HCT116 (cell line): Measurements from ENCODE around the gene WSCD1. TPM values are rescaled to one million over a fixed set of nuclear protein-coding genes. Genes with fewer than 3 reads are reported as not detected.

Source experiments
- ATAC-seq: fragments of 200-7000 bp; cut with Tn5 transposase; 2 replicates; pipeline ENCODE4 v1.9.1; 2020; ENCODE audit warnings: mild to moderate bottlenecking, moderate library complexity
- BruUV-seq: library from RNA; stranded (reverse); fragments of 400-500 nt; replicated peaks from 2 replicates; lab custom pipeline; 2021; lab: Mats Ljungman, UMichigan
- CTCF ChIA-PET: fragments of 300-600 bp; sonication (Branson Sonifier 250); formaldehyde crosslinking; loops from one replicate; lab custom pipeline; 2021; ENCODE audit warnings: antibody characterized with exemption; lab: Charles Lee
- POLR2A ChIA-PET: fragments of 300-600, 350-600 bp; sonication (Branson Sonifier 250); formaldehyde crosslinking; loops from one replicate; lab custom pipeline; 2021; ENCODE audit warnings: antibody characterized with exemption; lab: Charles Lee
- RAD21 ChIA-PET, 2 experiments: fragments of 300-600 bp; sonication (Branson Sonifier 250); formaldehyde crosslinking; loops; one replicate each; lab custom pipeline; 2023; ENCODE audit warnings: low total read pairs in 2 of 2; ENCODE audit not compliant: uncharacterized antibody in 2 of 2, unreplicated experiment in 2 of 2, low non-redundant PET in 1 of 2; lab: Charles Lee
- DNase-seq: peaks from one replicate; pipeline ENCODE4 v3.0.0-alpha.2; 2010; ENCODE audit warnings: low read depth, low spot score
- H2AFZ ChIP-seq: fragments of 200-600 bp; shearing (Covaris generic), sonication (generic); 2 replicates; pipeline ENCODE4 v1.6.1; 2017; ENCODE audit warnings: low read depth, mixed run types, mixed read lengths, antibody characterized with exemption, low read length; ENCODE audit not compliant: poor library complexity, severe bottlenecking
- H3K27ac ChIP-seq: 2 replicates; pipeline ENCODE4 v1.5.1; 2012; ENCODE audit warnings: low read depth, low read length
- H3K27me3 ChIP-seq: fragments of 200-600 bp; sonication (generic); 2 replicates; pipeline ENCODE4 v1.6.1; 2016; ENCODE audit warnings: mixed run types, low read length, mixed read lengths; ENCODE audit not compliant: insufficient read depth
- H3K36me3 ChIP-seq, 2 experiments: fragments of 200-500 bp in 1 of 2; fragments of 200-600 bp in 1 of 2; sonication (Bioruptor generic) in 1 of 2; sonication (generic) in 1 of 2; 2 replicates each; pipeline versions ENCODE4 v1.5.1 to v1.6.1; 2014 to 2016; ENCODE audit warnings: low read length in 2 of 2, inconsistent platforms in 1 of 2, mixed read lengths in 1 of 2, mixed run types in 1 of 2; ENCODE audit not compliant: insufficient read depth in 2 of 2, control insufficient read depth in 1 of 2
- H3K4me1 ChIP-seq, 2 experiments: fragments of 200-600 bp in 1 of 2; sonication (generic) in 1 of 2; 2 replicates each; pipeline versions ENCODE4 v1.5.1 to v1.6.1; 2012 to 2017; ENCODE audit warnings: low read length in 2 of 2, inconsistent platforms in 1 of 2, mild to moderate bottlenecking in 1 of 2, mixed read lengths in 1 of 2, mixed run types in 1 of 2, moderate library complexity in 1 of 2; ENCODE audit not compliant: insufficient read depth in 2 of 2, control insufficient read depth in 1 of 2
- H3K4me2 ChIP-seq: fragments of 200-600 bp; sonication (generic); 2 replicates; pipeline ENCODE4 v1.6.1; 2017; ENCODE audit warnings: mixed run types, low read length, mixed read lengths
- H3K4me3 ChIP-seq, 2 experiments: fragments of 200-600 bp in 1 of 2; sonication (generic) in 1 of 2; replicated peaks in 1 of 2; 2 replicates each; pipeline ENCODE4 v1.5.1; 2011 to 2016; ENCODE audit warnings: low read length in 2 of 2, control low read depth in 1 of 2, low read depth in 1 of 2, mild to moderate bottlenecking in 1 of 2, mixed read lengths in 1 of 2, mixed run types in 1 of 2
- H3K79me2 ChIP-seq: fragments of 200-600 bp; sonication (generic); 2 replicates; pipeline ENCODE4 v1.6.1; 2017; ENCODE audit warnings: mild to moderate bottlenecking, mixed run types, low read length, moderate library complexity, mixed read lengths; ENCODE audit not compliant: insufficient read depth
- H3K9ac ChIP-seq: fragments of 200-600 bp; sonication (generic); 2 replicates; pipeline ENCODE4 v1.6.1; 2016; ENCODE audit warnings: low read length, mixed read lengths
- H3K9me2 ChIP-seq: fragments of 200-600 bp; sonication (generic), shearing (Covaris generic); 2 replicates; pipeline ENCODE4 v1.6.1; 2017; ENCODE audit warnings: mixed run types, mild to moderate bottlenecking, moderate library complexity; ENCODE audit not compliant: insufficient read depth
- H3K9me3 ChIP-seq, 2 experiments: fragments of 200-500 bp in 1 of 2; fragments of 200-600 bp in 1 of 2; sonication (Bioruptor generic) in 1 of 2; sonication (generic) in 1 of 2; 2 replicates each; pipeline ENCODE4 v1.6.1; 2014 to 2017; ENCODE audit warnings: low read length in 2 of 2, mixed read lengths in 2 of 2, inconsistent platforms in 1 of 2, low read depth in 1 of 2, mild to moderate bottlenecking in 1 of 2, mixed run types in 1 of 2, moderate library complexity in 1 of 2; ENCODE audit not compliant: control insufficient read depth in 1 of 2, insufficient read depth in 1 of 2
- H4K20me1 ChIP-seq: fragments of 200-600 bp; sonication (generic), shearing (Covaris generic); 2 replicates; pipeline ENCODE4 v1.6.1; 2017; ENCODE audit warnings: mixed run types, mild to moderate bottlenecking, moderate library complexity; ENCODE audit not compliant: insufficient read depth
- CEBPB ChIP-seq: IDR thresholded peaks from 2 replicates; pipeline ENCODE4 v1.6.1; 2012; ENCODE audit warnings: low read depth
- EZH2 ChIP-seq: fragments of 200-600 bp; sonication (generic); IDR thresholded peaks from 2 replicates; pipeline ENCODE4 v1.6.1; 2017; ENCODE audit warnings: antibody characterized with exemption, mixed run types
- FOSL1 ChIP-seq: IDR thresholded peaks from 2 replicates; pipeline ENCODE4 v1.6.1; 2012; ENCODE audit warnings: low read depth
- JUND ChIP-seq: IDR thresholded peaks from 2 replicates; pipeline ENCODE4 v1.6.1; 2012
- POLR2A ChIP-seq: IDR thresholded peaks from 2 replicates; pipeline ENCODE4 v1.7.0; 2011; ENCODE audit warnings: borderline replicate concordance; ENCODE audit not compliant: insufficient read depth, insufficient read length; ENCODE audit errors: extremely low read depth
- RAD21 ChIP-seq: IDR thresholded peaks from 2 replicates; pipeline ENCODE4 v1.6.1; 2012; ENCODE audit warnings: low read depth, mild to moderate bottlenecking
- SIN3A ChIP-seq: IDR thresholded peaks from 2 replicates; pipeline ENCODE4 v1.6.1; 2012; ENCODE audit warnings: low read depth
- SRF ChIP-seq: IDR thresholded peaks from 2 replicates; pipeline ENCODE4 v1.6.1; 2012; ENCODE audit warnings: low read depth
- ZFX ChIP-seq: fragments of 450-650 bp; IDR thresholded peaks from 2 replicates; pipeline ENCODE4 v1.6.1; 2017
- intact Hi-C: fragments of 100-400 bp; cut with micrococcal nuclease; formaldehyde crosslinking; loops from 2 replicates; pipeline ENCODE4 v1.10.0; 2022
- total RNA-seq: library from RNA; stranded (reverse); gene quantifications from one replicate; pipeline ENCODE4 v1.2.1, GENCODE V29; 2021; ENCODE audit not compliant: unreplicated experiment
- TF ChIP-seq, protein P1 (sequence below): IDR thresholded peaks from 2 replicates; pipeline ENCODE4 v1.6.1; 2012; ENCODE audit warnings: low read depth
- TF ChIP-seq, protein P2 (sequence below), 3 experiments: fragments of 200-600 bp in 1 of 3; sonication (generic) in 1 of 3; IDR thresholded peaks in 2 of 3; conservative IDR thresholded peaks in 1 of 3; 2 replicates each; pipeline ENCODE4 v1.5.1; 2012 to 2017; ENCODE audit warnings: low read depth in 2 of 3, low read length in 2 of 3, antibody characterized with exemption in 1 of 3, borderline replicate concordance in 1 of 3, control low read depth in 1 of 3, mild to moderate bottlenecking in 1 of 3, mixed read lengths in 1 of 3, mixed run types in 1 of 3, moderate library complexity in 1 of 3; ENCODE audit not compliant: insufficient read depth in 1 of 3

The WSCD1 gene
- total RNA-seq, 1 experiment from 2014 or later: 0.15 TPM

DNA sequence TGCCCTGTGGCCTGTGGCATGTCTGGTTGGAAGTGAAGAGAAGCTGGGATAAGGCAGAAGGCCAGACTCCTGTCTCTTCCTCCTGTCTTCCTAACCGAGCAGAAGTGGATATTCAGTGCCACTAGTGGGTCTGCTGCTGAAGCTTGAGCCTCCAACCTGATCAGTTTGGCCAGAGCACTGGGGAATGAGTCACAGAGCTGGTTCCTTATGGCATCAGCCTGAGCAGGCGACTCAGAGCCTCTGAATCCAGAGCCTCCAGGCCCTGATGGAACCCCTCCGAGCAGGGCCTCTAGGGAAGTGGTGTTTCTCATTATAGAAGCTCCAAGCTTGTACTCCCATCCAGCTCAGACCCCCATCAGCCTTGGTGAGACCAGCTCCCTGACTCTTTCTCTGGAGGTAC is 2.0 kb downstream of the WSCD1 start:
- ATAC-seq (no peak), DNase-seq (no peak)
- ChIA-PET CTCF (interaction anchor here (0.8 kb wide), 1 partner anchor 480 kb away, joined by 4 read pairs; no protein-coding TSS in a partner anchor), POLR2A (no interaction called here), RAD21 (no interaction called here)
- H3K36me3 ChIP-seq: no peaks in the 10 kb centered on the region
- no peaks in the 10 kb centered on the region for H4K20me1 ChIP-seq
- TF ChIP-seq FOSL1: no peak
- TF ChIP-seq ZFX: no peak
- no peak for TF ChIP-seq EZH2
- no peak for TF ChIP-seq CEBPB
- TF ChIP-seq, protein P1, sequence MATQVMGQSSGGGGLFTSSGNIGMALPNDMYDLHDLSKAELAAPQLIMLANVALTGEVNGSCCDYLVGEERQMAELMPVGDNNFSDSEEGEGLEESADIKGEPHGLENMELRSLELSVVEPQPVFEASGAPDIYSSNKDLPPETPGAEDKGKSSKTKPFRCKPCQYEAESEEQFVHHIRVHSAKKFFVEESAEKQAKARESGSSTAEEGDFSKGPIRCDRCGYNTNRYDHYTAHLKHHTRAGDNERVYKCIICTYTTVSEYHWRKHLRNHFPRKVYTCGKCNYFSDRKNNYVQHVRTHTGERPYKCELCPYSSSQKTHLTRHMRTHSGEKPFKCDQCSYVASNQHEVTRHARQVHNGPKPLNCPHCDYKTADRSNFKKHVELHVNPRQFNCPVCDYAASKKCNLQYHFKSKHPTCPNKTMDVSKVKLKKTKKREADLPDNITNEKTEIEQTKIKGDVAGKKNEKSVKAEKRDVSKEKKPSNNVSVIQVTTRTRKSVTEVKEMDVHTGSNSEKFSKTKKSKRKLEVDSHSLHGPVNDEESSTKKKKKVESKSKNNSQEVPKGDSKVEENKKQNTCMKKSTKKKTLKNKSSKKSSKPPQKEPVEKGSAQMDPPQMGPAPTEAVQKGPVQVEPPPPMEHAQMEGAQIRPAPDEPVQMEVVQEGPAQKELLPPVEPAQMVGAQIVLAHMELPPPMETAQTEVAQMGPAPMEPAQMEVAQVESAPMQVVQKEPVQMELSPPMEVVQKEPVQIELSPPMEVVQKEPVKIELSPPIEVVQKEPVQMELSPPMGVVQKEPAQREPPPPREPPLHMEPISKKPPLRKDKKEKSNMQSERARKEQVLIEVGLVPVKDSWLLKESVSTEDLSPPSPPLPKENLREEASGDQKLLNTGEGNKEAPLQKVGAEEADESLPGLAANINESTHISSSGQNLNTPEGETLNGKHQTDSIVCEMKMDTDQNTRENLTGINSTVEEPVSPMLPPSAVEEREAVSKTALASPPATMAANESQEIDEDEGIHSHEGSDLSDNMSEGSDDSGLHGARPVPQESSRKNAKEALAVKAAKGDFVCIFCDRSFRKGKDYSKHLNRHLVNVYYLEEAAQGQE: no peak
- no peak for TF ChIP-seq POLR2A
- no peaks in the 10 kb centered on the region for H3K4me1 ChIP-seq
- no peaks in the 10 kb centered on the region for H3K9me2 ChIP-seq
- H3K9me3 ChIP-seq: no peaks in the 10 kb centered on the region
- no TSS peak for BruUV-seq
- H3K79me2 ChIP-seq: no peaks in the 10 kb centered on the region
- H3K4me2 ChIP-seq: no peak overlapping the region
- H3K4me3 ChIP-seq: no peak overlapping the region
- no peak overlapping the region for H2AFZ ChIP-seq
- intact Hi-C loops: no loop called here
- no peak overlapping the region for H3K9ac ChIP-seq
- peaks cover 12% of the 10 kb centered on the region; the same call in 1 of the 2 replicates for H3K27me3 ChIP-seq
- H3K27ac ChIP-seq: no peak overlapping the region

DNA sequence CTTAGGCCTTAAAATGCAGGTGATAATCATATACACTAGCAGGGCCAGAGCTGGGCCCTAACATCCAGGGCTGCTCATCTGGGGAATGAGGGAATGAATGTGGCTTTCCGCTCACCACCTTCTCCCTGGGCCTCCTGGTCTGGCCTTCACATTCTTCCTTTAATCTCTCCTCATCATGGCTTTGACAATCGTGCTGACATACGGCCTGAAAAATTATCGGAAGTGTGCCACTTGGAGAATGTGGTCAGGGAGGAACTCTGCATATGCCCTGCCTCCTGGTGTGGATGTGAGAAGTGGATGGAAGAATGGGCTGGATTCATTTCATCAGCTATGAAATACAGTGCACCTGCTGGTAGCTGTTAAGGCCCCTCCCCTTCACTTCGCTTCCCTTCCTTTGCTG is 2.4 kb downstream of the WSCD1 start:
- Histone ChIP-seq H3K4me2 (no peak overlapping the region), H3K36me3 (no peaks in the 10 kb centered on the region), H2AFZ (no peak overlapping the region), H3K9me2 (no peaks in the 10 kb centered on the region), H3K79me2 (no peaks in the 10 kb centered on the region), H3K27ac (no peak overlapping the region), H3K9ac (no peak overlapping the region), H3K9me3 (no peaks in the 10 kb centered on the region), H3K27me3 (peaks cover 7% of the 10 kb centered on the region; the same call in 1 of the 2 replicates), H3K4me3 (no peak overlapping the region), H4K20me1 (no peaks in the 10 kb centered on the region), H3K4me1 (no peaks in the 10 kb centered on the region)
- RAD21 ChIA-PET: no interaction called here
- POLR2A ChIA-PET: no interaction called here
- CTCF ChIA-PET: interaction anchor here (0.8 kb wide), 1 partner anchor 480 kb away, joined by 4 read pairs; no protein-coding TSS in a partner anchor
- no peak for DNase-seq
- intact Hi-C loops: no loop called here
- ATAC-seq: no peak
- no TSS peak for BruUV-seq
- TF ChIP-seq EZH2: no peak
- TF ChIP-seq POLR2A: no peak
- TF ChIP-seq SIN3A: no peak
- TF ChIP-seq, protein P1: no peak
- TF ChIP-seq RAD21: no peak
- TF ChIP-seq, protein P2, sequence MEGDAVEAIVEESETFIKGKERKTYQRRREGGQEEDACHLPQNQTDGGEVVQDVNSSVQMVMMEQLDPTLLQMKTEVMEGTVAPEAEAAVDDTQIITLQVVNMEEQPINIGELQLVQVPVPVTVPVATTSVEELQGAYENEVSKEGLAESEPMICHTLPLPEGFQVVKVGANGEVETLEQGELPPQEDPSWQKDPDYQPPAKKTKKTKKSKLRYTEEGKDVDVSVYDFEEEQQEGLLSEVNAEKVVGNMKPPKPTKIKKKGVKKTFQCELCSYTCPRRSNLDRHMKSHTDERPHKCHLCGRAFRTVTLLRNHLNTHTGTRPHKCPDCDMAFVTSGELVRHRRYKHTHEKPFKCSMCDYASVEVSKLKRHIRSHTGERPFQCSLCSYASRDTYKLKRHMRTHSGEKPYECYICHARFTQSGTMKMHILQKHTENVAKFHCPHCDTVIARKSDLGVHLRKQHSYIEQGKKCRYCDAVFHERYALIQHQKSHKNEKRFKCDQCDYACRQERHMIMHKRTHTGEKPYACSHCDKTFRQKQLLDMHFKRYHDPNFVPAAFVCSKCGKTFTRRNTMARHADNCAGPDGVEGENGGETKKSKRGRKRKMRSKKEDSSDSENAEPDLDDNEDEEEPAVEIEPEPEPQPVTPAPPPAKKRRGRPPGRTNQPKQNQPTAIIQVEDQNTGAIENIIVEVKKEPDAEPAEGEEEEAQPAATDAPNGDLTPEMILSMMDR (IDR thresholded peaks at IDR 0.05 in 2 of 3, conservative IDR thresholded peaks at IDR 0.05 in 1 of 3; ENCODE audit: borderline replicate concordance in 1 of 3, insufficient read depth in 1 of 3, low read depth in 2 of 3, low read length in 2 of 3): no peak
- no peak for TF ChIP-seq SRF
- TF ChIP-seq JUND: no peak
